ENCODE measurements around the gene SYDE1. TPM values are rescaled to one million over a fixed set of nuclear protein-coding genes. Genes with fewer than 3 reads are reported as not detected.
"Not testable (repeated sequence)": the region's sequence is repeated elsewhere in the genome, so short reads cannot be mapped to it uniquely, and the experiment has no call there.

The SYDE1 gene
- total RNA-seq: 2.5 TPM

- no peak for DNase-seq
These were observed at the start of gene SYDE1 for GRCh38 chr19:15107061-15108010. Gene SYDE1 (plus strand): TSS chr19:15107401. CDS start chr19:15107434, 33 bp downstream.

GRCh38 chr19:15062036-15062435 is 45.2 kb upstream of the SYDE1 start:
- no peak for DNase-seq

- DNase-seq: not testable (repeated sequence)
These were observed 36.8 kb upstream of the SYDE1 start for GRCh38 chr19:15070386-15070785.

- no peak for DNase-seq
These were observed 34.1 kb upstream of the SYDE1 start for GRCh38 chr19:15072930-15073647.

- no peak for DNase-seq
These were observed 32.8 kb upstream of the SYDE1 start for GRCh38 chr19:15074371-15074770.

- no peak for DNase-seq
These were observed 31.4 kb upstream of the SYDE1 start for GRCh38 chr19:15075806-15076205.

GRCh38 chr19:15080002-15080401 is 27.2 kb upstream of the SYDE1 start:
- DNase-seq: not testable (repeated sequence)

GRCh38 chr19:15081911-15082310 is 25.3 kb upstream of the SYDE1 start, which contains the start of gene OR1I1:
Gene OR1I1 (plus strand): TSS chr19:15082211. CDS start chr19:15087066, 4,855 bp downstream.
- DNase-seq: no peak

GRCh38 chr19:15087182-15087581 is 20.0 kb upstream of the SYDE1 start:
- no peak for DNase-seq

GRCh38 chr19:15091918-15092753 is 15.1 kb upstream of the SYDE1 start:
- no peak for DNase-seq

GRCh38 chr19:15093001-15093400 is 14.2 kb upstream of the SYDE1 start:
- DNase-seq: no peak

GRCh38 chr19:15096223-15096622 is 11.0 kb upstream of the SYDE1 start:
- DNase-seq: no peak

- DNase-seq: not testable (repeated sequence)
These were observed 9.2 kb upstream of the SYDE1 start for GRCh38 chr19:15097980-15098379.

GRCh38 chr19:15098460-15098859 is 8.7 kb upstream of the SYDE1 start:
- DNase-seq: no peak

GRCh38 chr19:15099017-15099582 is 8.1 kb upstream of the SYDE1 start:
- no peak for DNase-seq

- no peak for DNase-seq
These were observed 5.6 kb upstream of the SYDE1 start for GRCh38 chr19:15101479-15102082.

GRCh38 chr19:15104003-15104402 is 3.2 kb upstream of the SYDE1 start:
- no peak for DNase-seq

- no peak for DNase-seq
These were observed 2.8 kb upstream of the SYDE1 start for GRCh38 chr19:15104411-15104810.

GRCh38 chr19:15105044-15105443 is 2.2 kb upstream of the SYDE1 start:
- DNase-seq: no peak

- no peak for DNase-seq
These were observed 1.1 kb downstream of the SYDE1 start for GRCh38 chr19:15108145-15108844.

All from occipital lobe (tissue), 2 donors.